Measurements from ENCODE around the gene MBOAT2.

GRCh38 chr2:8870441-8870840 lies 133.0 kb downstream of the MBOAT2 start:
- no peak for TF ChIP-seq POLR2A (IDR thresholded peaks at IDR 0.05)
- TF ChIP-seq EP300 (IDR thresholded peaks at IDR 0.05): no peak
